ENCODE measurements around the gene HNF1A. TPM values are rescaled to one million over a fixed set of nuclear protein-coding genes. Genes with fewer than 3 reads are reported as not detected.
"Not testable (repeated sequence)": the region's sequence is repeated elsewhere in the genome, so short reads cannot be mapped to it uniquely, and the experiment has no call there.

The HNF1A gene
- total RNA-seq, 1 donor from 2014 or later: not detected

GRCh38 chr12:120944645-120945217 lies 33.6 kb upstream of the HNF1A start:
- peak; percentile 85 for TF ChIP-seq CTCF (IDR thresholded peaks at IDR 0.05; ENCODE audit: partially characterized antibody, unreplicated experiment)
- Mint-ChIP-seq H3K27me3 (ENCODE audit: unreplicated experiment) (no peaks in the 10 kb centered on the region), H3K9me3 (ENCODE audit: unreplicated experiment) (no peaks in the 10 kb centered on the region), H3K36me3 (ENCODE audit: unreplicated experiment) (no peaks in the 10 kb centered on the region), H3K4me1 (ENCODE audit: low read depth, unreplicated experiment) (no peaks in the 10 kb centered on the region), H3K27ac (ENCODE audit: unreplicated experiment) (no peak overlapping the region), H3K4me3 (ENCODE audit: unreplicated experiment) (no peak overlapping the region)
- peak; percentile 68 for DNase-seq

- not testable (repeated sequence) for DNase-seq; H3K27me3 Mint-ChIP-seq (ENCODE audit: unreplicated experiment); H3K9me3 Mint-ChIP-seq (ENCODE audit: unreplicated experiment); H3K4me1 Mint-ChIP-seq (ENCODE audit: low read depth, unreplicated experiment); H3K27ac Mint-ChIP-seq (ENCODE audit: unreplicated experiment); H3K36me3 Mint-ChIP-seq (ENCODE audit: unreplicated experiment); H3K4me3 Mint-ChIP-seq (ENCODE audit: unreplicated experiment)
These were observed 32.8 kb upstream of the HNF1A start for GRCh38 chr12:120945516-120945915.

- not testable (repeated sequence) for H3K4me1 Mint-ChIP-seq (ENCODE audit: low read depth, unreplicated experiment); H3K36me3 Mint-ChIP-seq (ENCODE audit: unreplicated experiment); DNase-seq; H3K9me3 Mint-ChIP-seq (ENCODE audit: unreplicated experiment); H3K27ac Mint-ChIP-seq (ENCODE audit: unreplicated experiment); H3K4me3 Mint-ChIP-seq (ENCODE audit: unreplicated experiment); H3K27me3 Mint-ChIP-seq (ENCODE audit: unreplicated experiment)
These were observed 28.0 kb upstream of the HNF1A start for GRCh38 chr12:120950260-120950799.

- no peaks in the 10 kb centered on the region for H3K9me3 Mint-ChIP-seq (ENCODE audit: unreplicated experiment)
- no peak for TF ChIP-seq CTCF (IDR thresholded peaks at IDR 0.05; ENCODE audit: partially characterized antibody, unreplicated experiment)
- no peak overlapping the region for H3K4me3 Mint-ChIP-seq (ENCODE audit: unreplicated experiment)
- H3K4me1 Mint-ChIP-seq (ENCODE audit: low read depth, unreplicated experiment): no peaks in the 10 kb centered on the region
- no peak overlapping the region for H3K27ac Mint-ChIP-seq (ENCODE audit: unreplicated experiment)
- no peak for DNase-seq
- no peaks in the 10 kb centered on the region for H3K27me3 Mint-ChIP-seq (ENCODE audit: unreplicated experiment)
- no peaks in the 10 kb centered on the region for H3K36me3 Mint-ChIP-seq (ENCODE audit: unreplicated experiment)
These were observed 27.5 kb upstream of the HNF1A start for GRCh38 chr12:120950807-120951206.

GRCh38 chr12:120955232-120955631 lies 23.1 kb upstream of the HNF1A start:
- H3K4me1 Mint-ChIP-seq (ENCODE audit: low read depth, unreplicated experiment): no peaks in the 10 kb centered on the region
- TF ChIP-seq CTCF (IDR thresholded peaks at IDR 0.05; ENCODE audit: partially characterized antibody, unreplicated experiment): no peak

GRCh38 chr12:120956579-120957300 lies 21.6 kb upstream of the HNF1A start:
- H3K27ac Mint-ChIP-seq (ENCODE audit: unreplicated experiment): no peak overlapping the region
- no peak overlapping the region for H3K4me3 Mint-ChIP-seq (ENCODE audit: unreplicated experiment)
- no peak for TF ChIP-seq CTCF (IDR thresholded peaks at IDR 0.05; ENCODE audit: partially characterized antibody, unreplicated experiment)
- peaks cover 4% of the 10 kb centered on the region for H3K27me3 Mint-ChIP-seq (ENCODE audit: unreplicated experiment)
- no peaks in the 10 kb centered on the region for H3K36me3 Mint-ChIP-seq (ENCODE audit: unreplicated experiment)
- DNase-seq: no peak
- no peaks in the 10 kb centered on the region for H3K9me3 Mint-ChIP-seq (ENCODE audit: unreplicated experiment)
- H3K4me1 Mint-ChIP-seq (ENCODE audit: low read depth, unreplicated experiment): no peaks in the 10 kb centered on the region

More at GRCh38 chr12:120955232-120955631, 23.1 kb upstream of the HNF1A start:
- DNase-seq: no peak
- Mint-ChIP-seq H3K27ac (ENCODE audit: unreplicated experiment) (no peak overlapping the region), H3K9me3 (ENCODE audit: unreplicated experiment) (no peaks in the 10 kb centered on the region), H3K36me3 (ENCODE audit: unreplicated experiment) (no peaks in the 10 kb centered on the region), H3K4me3 (ENCODE audit: unreplicated experiment) (no peak overlapping the region), H3K27me3 (ENCODE audit: unreplicated experiment) (peaks cover 2% of the 10 kb centered on the region)

Data from glutamatergic neuron (in vitro differentiated cells).